Activated T-cell treated with anti-CD3 and anti-CD28 coated beads, Interleukin-2, amount 50 U/mL, for 24 hours (primary cell): Measurements from ENCODE around the gene TBL1X.

ENCODE experiments used
- DNase-seq: peaks from one replicate; pipeline ENCODE4 v3.0.0-alpha.2; 2020
- H3K27ac Mint-ChIP-seq: 2 replicates; pipeline ENCODE4 v1.8.0; 2020; ENCODE audit warnings: mild to moderate bottlenecking, mixed read lengths
- H3K27me3 Mint-ChIP-seq: 2 replicates; pipeline ENCODE4 v1.8.0; 2020; ENCODE audit warnings: mixed read lengths
- H3K36me3 Mint-ChIP-seq: 2 replicates; pipeline ENCODE4 v1.8.0; 2020; ENCODE audit warnings: low read depth, mixed read lengths
- H3K4me1 Mint-ChIP-seq: 2 replicates; pipeline ENCODE4 v1.8.0; 2020; ENCODE audit warnings: low read depth, mixed read lengths
- H3K4me3 Mint-ChIP-seq: 2 replicates; pipeline ENCODE4 v1.8.0; 2020; ENCODE audit warnings: mild to moderate bottlenecking, moderate library complexity, mixed read lengths
- H3K9me3 Mint-ChIP-seq: 2 replicates; pipeline ENCODE4 v1.8.0; 2020; ENCODE audit warnings: mixed read lengths

Gene TBL1X

DNA sequence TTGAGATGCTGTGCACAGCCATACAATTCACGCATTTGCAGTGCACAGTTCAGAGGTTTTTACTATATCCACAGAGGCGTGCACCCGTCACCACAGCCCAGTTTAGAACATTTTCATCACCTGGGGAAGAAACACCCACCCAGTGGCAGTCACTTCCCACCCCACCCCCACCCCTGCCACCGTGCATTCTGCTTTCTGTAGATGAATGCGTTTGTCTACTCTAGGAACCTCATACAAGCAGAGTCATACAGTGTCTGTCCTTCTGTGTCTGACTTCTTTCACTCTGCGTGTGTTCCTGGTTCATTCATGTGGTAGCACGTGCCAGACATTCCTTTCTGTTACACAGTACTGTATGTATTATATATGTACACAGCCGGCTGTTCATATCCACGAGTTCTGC, 122.8 kb downstream of the TBL1X start:
- H3K27me3 Mint-ChIP-seq = no peaks in the 10 kb centered on the region
- peaks cover 9% of the 10 kb centered on the region for H3K4me1 Mint-ChIP-seq
- H3K27ac Mint-ChIP-seq = no peak overlapping the region
- H3K36me3 Mint-ChIP-seq = peaks cover 14% of the 10 kb centered on the region
- DNase-seq = no peak
- peaks cover 8% of the 10 kb centered on the region for H3K9me3 Mint-ChIP-seq
- H3K4me3 Mint-ChIP-seq = no peak overlapping the region

- no peak overlapping the region for H3K27ac Mint-ChIP-seq
- no peak overlapping the region for H3K4me3 Mint-ChIP-seq
- no peak for DNase-seq
- H3K9me3 Mint-ChIP-seq = peaks cover 8% of the 10 kb centered on the region
- no peaks in the 10 kb centered on the region for H3K27me3 Mint-ChIP-seq
- H3K36me3 Mint-ChIP-seq = peaks cover 14% of the 10 kb centered on the region
- H3K4me1 Mint-ChIP-seq = peaks cover 6% of the 10 kb centered on the region
Observed at GRCh38 chrX:9591496-9591895, 126.6 kb downstream of the TBL1X start.

- no peak overlapping the region for H3K27ac Mint-ChIP-seq
- no peaks in the 10 kb centered on the region for H3K27me3 Mint-ChIP-seq
- peaks cover 8% of the 10 kb centered on the region for H3K9me3 Mint-ChIP-seq
- DNase-seq = no peak
- H3K4me3 Mint-ChIP-seq = no peak overlapping the region
- H3K36me3 Mint-ChIP-seq = peaks cover 14% of the 10 kb centered on the region
- H3K4me1 Mint-ChIP-seq = peaks cover 1% of the 10 kb centered on the region
Observed at GRCh38 chrX:9593756-9594155, 128.9 kb downstream of the TBL1X start.

GRCh38 chrX:9595174-9595573, 130.3 kb downstream of the TBL1X start:
- Mint-ChIP-seq H3K36me3 (peaks cover 6% of the 10 kb centered on the region), H3K27ac (no peak overlapping the region), H3K4me1 (no peaks in the 10 kb centered on the region), H3K9me3 (peaks cover 2% of the 10 kb centered on the region), H3K27me3 (no peaks in the 10 kb centered on the region), H3K4me3 (no peak overlapping the region)
- no peak for DNase-seq

DNA sequence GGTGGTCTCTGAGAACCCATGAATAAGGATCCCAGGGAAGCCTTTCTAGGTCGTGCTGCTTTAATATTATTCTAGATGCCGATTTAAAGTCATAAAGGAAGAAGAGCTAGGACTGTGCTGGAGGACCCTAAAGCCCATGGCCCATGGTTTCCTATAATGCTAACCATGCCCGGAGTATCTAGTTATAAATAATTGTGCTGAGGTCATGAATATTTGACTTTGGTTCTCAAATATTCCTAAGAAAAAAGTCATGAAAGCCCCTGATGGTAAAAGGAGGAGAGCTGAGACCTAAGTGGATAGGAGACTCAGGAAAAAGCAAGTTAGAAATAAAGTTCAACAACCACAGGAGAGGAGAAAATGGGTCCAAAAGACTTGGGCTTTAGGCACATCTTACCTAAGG, 132.0 kb downstream of the TBL1X start:
- DNase-seq = no peak
- H3K36me3 Mint-ChIP-seq = peaks cover 5% of the 10 kb centered on the region
- no peak overlapping the region for H3K27ac Mint-ChIP-seq
- H3K4me1 Mint-ChIP-seq = no peaks in the 10 kb centered on the region
- H3K27me3 Mint-ChIP-seq = no peaks in the 10 kb centered on the region
- H3K4me3 Mint-ChIP-seq = no peak overlapping the region
- H3K9me3 Mint-ChIP-seq = peaks cover 2% of the 10 kb centered on the region

- no peaks in the 10 kb centered on the region for H3K9me3 Mint-ChIP-seq
- H3K4me1 Mint-ChIP-seq = no peaks in the 10 kb centered on the region
- H3K27ac Mint-ChIP-seq = no peak overlapping the region
- H3K4me3 Mint-ChIP-seq = no peak overlapping the region
- no peak for DNase-seq
- H3K27me3 Mint-ChIP-seq = no peaks in the 10 kb centered on the region
- H3K36me3 Mint-ChIP-seq = peaks cover 2% of the 10 kb centered on the region
Observed at GRCh38 chrX:9597361-9598035, 132.6 kb downstream of the TBL1X start.

- H3K36me3 Mint-ChIP-seq = no peaks in the 10 kb centered on the region
- H3K27ac Mint-ChIP-seq = no peak overlapping the region
- H3K27me3 Mint-ChIP-seq = no peaks in the 10 kb centered on the region
- no peak for DNase-seq
- no peak overlapping the region for H3K4me3 Mint-ChIP-seq
- H3K4me1 Mint-ChIP-seq = no peaks in the 10 kb centered on the region
- no peaks in the 10 kb centered on the region for H3K9me3 Mint-ChIP-seq
Observed at GRCh38 chrX:9598344-9598743, 133.5 kb downstream of the TBL1X start.

- Mint-ChIP-seq H3K4me3 (no peak overlapping the region), H3K27me3 (no peaks in the 10 kb centered on the region)
Observed at GRCh38 chrX:9604111-9604907, 139.5 kb downstream of the TBL1X start.

GRCh38 chrX:9604908-9605306, 140.0 kb downstream of the TBL1X start:
- Mint-ChIP-seq H3K9me3 (no peaks in the 10 kb centered on the region), H3K27me3 (no peaks in the 10 kb centered on the region), H3K27ac (no peak overlapping the region), H3K4me1 (peaks cover 3% of the 10 kb centered on the region), H3K4me3 (no peak overlapping the region), H3K36me3 (peaks cover 13% of the 10 kb centered on the region)
- no peak for DNase-seq

More at GRCh38 chrX:9604111-9604907, 139.5 kb downstream of the TBL1X start:
- DNase-seq = no peak
- Mint-ChIP-seq H3K36me3 (peaks cover 13% of the 10 kb centered on the region), H3K4me1 (peaks cover 3% of the 10 kb centered on the region), H3K27ac (no peak overlapping the region), H3K9me3 (no peaks in the 10 kb centered on the region)

DNA sequence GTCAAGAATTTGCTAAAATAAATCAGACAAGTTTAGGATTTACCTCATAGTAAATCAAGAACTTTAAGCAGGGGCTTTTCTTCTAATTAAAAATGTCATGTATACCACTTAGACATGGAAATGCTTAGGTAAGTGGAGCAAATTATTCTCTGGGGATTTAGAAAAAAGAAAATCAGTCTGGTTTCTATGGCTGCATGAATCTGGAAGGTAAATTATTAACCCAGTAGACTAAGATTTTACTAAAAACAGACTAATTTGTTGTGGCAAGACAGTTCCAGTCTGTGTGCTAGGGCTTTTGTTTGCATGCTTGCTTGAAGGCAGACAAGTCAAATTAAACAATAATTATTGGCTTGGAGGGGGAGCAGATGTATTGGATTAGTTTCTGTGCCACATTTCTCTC, 140.6 kb downstream of the TBL1X start:
- no peaks in the 10 kb centered on the region for H3K9me3 Mint-ChIP-seq
- no peak overlapping the region for H3K27ac Mint-ChIP-seq
- no peaks in the 10 kb centered on the region for H3K27me3 Mint-ChIP-seq
- H3K4me1 Mint-ChIP-seq = peaks cover 3% of the 10 kb centered on the region
- no peak for DNase-seq
- H3K4me3 Mint-ChIP-seq = no peak overlapping the region
- H3K36me3 Mint-ChIP-seq = peaks cover 13% of the 10 kb centered on the region

- Mint-ChIP-seq H3K27ac (no peak overlapping the region), H3K36me3 (peaks cover 13% of the 10 kb centered on the region), H3K27me3 (no peaks in the 10 kb centered on the region), H3K4me1 (peaks cover 3% of the 10 kb centered on the region), H3K4me3 (no peak overlapping the region), H3K9me3 (no peaks in the 10 kb centered on the region)
- DNase-seq = no peak
Observed at GRCh38 chrX:9606971-9607370, 142.1 kb downstream of the TBL1X start.

DNA sequence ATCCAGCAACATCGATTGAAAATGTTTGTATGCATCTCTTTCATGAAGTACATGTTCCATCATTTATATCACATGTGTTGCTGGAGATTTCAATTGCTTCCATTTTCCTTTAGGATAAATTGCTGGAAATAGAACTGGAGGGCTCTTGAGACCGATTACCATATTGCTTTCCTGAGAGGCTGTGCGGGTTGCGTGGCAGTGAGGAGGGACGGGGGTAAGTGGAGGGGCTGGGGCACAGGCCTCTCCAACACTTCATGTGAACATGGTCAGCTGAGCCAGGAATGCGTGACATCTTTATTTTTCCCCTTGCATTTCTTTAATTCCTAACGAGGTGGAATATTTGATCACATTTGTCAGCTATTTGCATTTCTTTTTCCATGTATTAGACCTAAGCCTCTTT, 144.6 kb downstream of the TBL1X start:
- peaks cover 4% of the 10 kb centered on the region for H3K36me3 Mint-ChIP-seq
- no peaks in the 10 kb centered on the region for H3K27me3 Mint-ChIP-seq
- H3K4me3 Mint-ChIP-seq = no peak overlapping the region
- peaks cover 3% of the 10 kb centered on the region for H3K4me1 Mint-ChIP-seq
- no peak overlapping the region for H3K27ac Mint-ChIP-seq
- DNase-seq = no peak
- H3K9me3 Mint-ChIP-seq = no peaks in the 10 kb centered on the region

- H3K4me3 Mint-ChIP-seq = no peak overlapping the region
- no peaks in the 10 kb centered on the region for H3K27me3 Mint-ChIP-seq
- peaks cover 2% of the 10 kb centered on the region for H3K36me3 Mint-ChIP-seq
- H3K4me1 Mint-ChIP-seq = peaks cover 3% of the 10 kb centered on the region
- DNase-seq = no peak
- no peak overlapping the region for H3K27ac Mint-ChIP-seq
- H3K9me3 Mint-ChIP-seq = no peaks in the 10 kb centered on the region
Observed at GRCh38 chrX:9609987-9610386, 145.1 kb downstream of the TBL1X start.

GRCh38 chrX:9610771-9611392, 146.0 kb downstream of the TBL1X start:
- Mint-ChIP-seq H3K4me3 (no peak overlapping the region), H3K4me1 (peaks cover 3% of the 10 kb centered on the region), H3K27me3 (no peaks in the 10 kb centered on the region), H3K27ac (no peak overlapping the region), H3K9me3 (no peaks in the 10 kb centered on the region), H3K36me3 (no peaks in the 10 kb centered on the region)
- no peak for DNase-seq
